Astrocyte (in vitro differentiated cells and primary cell): ENCODE measurements around the gene SCNN1A.

Source experiments
- CTCF ChIP-seq: IDR thresholded peaks from 2 replicates; pipeline ENCODE4 v1.5.1; 2011; ENCODE audit warnings: low read depth, mild to moderate bottlenecking, inconsistent platforms, low read length, moderate library complexity; ENCODE audit not compliant: insufficient read depth
- EZH2 ChIP-seq: IDR thresholded peaks from 2 replicates; pipeline ENCODE4 v1.6.1; 2012; ENCODE audit warnings: mild to moderate bottlenecking, low read length, inconsistent platforms; ENCODE audit not compliant: insufficient read depth

DNA sequence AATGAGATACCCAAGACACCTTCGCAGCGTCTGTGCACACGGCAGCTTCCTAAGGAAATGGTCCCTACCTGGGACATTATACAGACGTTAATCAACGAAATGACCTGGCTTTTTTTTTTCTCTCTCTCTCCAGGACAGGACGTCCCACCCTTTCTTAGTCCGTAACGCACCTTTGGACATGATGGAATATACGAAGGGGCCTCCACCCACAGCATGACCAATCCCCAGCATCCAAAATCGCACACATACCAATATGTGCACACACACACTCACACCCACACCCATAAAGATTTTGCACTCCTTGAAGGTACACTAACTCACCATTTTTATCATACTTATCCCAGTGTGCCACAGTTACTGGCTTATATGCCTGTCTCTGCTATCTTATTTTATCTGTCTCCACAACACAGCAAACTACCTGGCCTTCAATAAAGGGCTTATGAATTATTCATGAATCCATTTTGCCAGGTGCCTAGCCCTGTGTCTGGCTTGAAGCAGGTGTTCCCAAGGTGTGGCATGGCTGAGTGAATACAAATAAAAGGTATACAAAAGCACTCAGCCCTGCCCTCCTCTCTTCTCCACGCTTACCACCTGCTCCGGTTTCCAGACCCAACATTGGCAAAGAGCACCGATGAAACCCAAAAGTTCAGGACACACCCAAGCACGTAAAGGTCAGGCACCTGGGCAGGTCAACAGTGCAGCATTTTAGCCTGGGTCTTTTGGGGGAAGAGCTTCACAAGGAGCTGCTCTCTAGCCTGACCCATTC lies 2.2 kb downstream of the SCNN1A start:
- no peak for TF ChIP-seq CTCF
- TF ChIP-seq EZH2 = no peak
